ENCODE results near the gene CHPF2. TPM values are rescaled to one million over a fixed set of nuclear protein-coding genes. Genes with fewer than 3 reads are reported as not detected.

CHPF2 gene
- total RNA-seq, 2 donors from 2014 or later, result 36.2 to 42.7 TPM

DNA sequence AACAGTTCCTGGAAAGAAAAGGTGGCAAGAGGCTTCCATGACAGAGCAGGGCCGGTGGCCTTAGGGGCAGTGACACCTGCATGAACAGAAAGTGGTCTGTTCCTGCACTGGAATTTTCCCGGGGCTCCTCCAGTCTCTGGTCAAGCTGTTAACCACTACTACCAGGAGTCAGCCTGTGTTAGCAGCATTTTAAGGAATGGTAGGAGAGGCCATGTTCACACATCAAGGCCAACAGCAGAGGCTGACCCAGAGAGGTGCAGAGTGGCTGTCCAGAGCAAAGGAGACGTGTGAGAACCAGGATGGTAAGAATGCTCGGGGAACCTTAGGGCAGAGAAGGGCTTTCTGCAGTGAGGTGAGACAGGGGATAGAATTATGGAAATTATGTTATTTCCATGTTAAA lies 30.5 kb upstream of the CHPF2 start:
- H3K36me3 ChIP-seq, result no peaks in the 10 kb centered on the region
- no peaks in the 10 kb centered on the region for H3K4me1 ChIP-seq
- no peaks in the 10 kb centered on the region for H3K9me3 ChIP-seq
- H3K27me3 ChIP-seq, result no peaks in the 10 kb centered on the region
- no peak overlapping the region for H3K27ac ChIP-seq
- H3K9ac ChIP-seq (ENCODE audit: low read depth in 2 of 2, low read length in 2 of 2), result no peak overlapping the region
- TF ChIP-seq, protein P1, sequence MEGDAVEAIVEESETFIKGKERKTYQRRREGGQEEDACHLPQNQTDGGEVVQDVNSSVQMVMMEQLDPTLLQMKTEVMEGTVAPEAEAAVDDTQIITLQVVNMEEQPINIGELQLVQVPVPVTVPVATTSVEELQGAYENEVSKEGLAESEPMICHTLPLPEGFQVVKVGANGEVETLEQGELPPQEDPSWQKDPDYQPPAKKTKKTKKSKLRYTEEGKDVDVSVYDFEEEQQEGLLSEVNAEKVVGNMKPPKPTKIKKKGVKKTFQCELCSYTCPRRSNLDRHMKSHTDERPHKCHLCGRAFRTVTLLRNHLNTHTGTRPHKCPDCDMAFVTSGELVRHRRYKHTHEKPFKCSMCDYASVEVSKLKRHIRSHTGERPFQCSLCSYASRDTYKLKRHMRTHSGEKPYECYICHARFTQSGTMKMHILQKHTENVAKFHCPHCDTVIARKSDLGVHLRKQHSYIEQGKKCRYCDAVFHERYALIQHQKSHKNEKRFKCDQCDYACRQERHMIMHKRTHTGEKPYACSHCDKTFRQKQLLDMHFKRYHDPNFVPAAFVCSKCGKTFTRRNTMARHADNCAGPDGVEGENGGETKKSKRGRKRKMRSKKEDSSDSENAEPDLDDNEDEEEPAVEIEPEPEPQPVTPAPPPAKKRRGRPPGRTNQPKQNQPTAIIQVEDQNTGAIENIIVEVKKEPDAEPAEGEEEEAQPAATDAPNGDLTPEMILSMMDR (IDR thresholded peaks at IDR 0.05), result no peak
- intact Hi-C loops (cut with DNase I), result no loop called here
- DNase-seq, result no peak
- H3K4me3 ChIP-seq, result no peak overlapping the region

DNA sequence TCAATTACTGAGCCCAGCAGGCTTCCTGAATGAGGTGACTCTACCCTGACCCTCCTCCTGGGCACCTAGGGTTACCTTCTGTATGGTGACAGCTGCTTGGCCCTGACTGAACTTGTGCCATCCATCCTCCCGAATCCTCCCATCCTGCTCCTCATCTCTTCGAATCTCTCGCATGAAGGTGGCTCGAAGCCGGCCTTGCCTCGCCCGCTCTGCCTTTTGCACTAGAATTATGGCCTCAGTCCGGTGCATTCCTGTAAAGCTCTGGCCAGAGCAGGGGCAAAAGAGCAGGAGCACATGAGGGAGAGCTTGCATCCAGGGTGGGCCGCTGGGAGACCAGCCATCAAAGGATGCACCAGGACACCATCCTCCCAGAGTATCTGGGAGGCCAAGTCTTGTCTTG lies 29.4 kb upstream of the CHPF2 start:
- intact Hi-C loops (cut with DNase I), result no loop called here
- no peaks in the 10 kb centered on the region for H3K4me1 ChIP-seq
- H3K9me3 ChIP-seq, result no peaks in the 10 kb centered on the region
- no peaks in the 10 kb centered on the region for H3K36me3 ChIP-seq
- H3K27me3 ChIP-seq, result no peaks in the 10 kb centered on the region
- H3K9ac ChIP-seq (ENCODE audit: low read depth in 2 of 2, low read length in 2 of 2), result no peak overlapping the region
- H3K4me3 ChIP-seq, result no peak overlapping the region
- H3K27ac ChIP-seq, result no peak overlapping the region
- no peak for DNase-seq
- TF ChIP-seq, protein P1 (IDR thresholded peaks at IDR 0.05), result no peak

DNA sequence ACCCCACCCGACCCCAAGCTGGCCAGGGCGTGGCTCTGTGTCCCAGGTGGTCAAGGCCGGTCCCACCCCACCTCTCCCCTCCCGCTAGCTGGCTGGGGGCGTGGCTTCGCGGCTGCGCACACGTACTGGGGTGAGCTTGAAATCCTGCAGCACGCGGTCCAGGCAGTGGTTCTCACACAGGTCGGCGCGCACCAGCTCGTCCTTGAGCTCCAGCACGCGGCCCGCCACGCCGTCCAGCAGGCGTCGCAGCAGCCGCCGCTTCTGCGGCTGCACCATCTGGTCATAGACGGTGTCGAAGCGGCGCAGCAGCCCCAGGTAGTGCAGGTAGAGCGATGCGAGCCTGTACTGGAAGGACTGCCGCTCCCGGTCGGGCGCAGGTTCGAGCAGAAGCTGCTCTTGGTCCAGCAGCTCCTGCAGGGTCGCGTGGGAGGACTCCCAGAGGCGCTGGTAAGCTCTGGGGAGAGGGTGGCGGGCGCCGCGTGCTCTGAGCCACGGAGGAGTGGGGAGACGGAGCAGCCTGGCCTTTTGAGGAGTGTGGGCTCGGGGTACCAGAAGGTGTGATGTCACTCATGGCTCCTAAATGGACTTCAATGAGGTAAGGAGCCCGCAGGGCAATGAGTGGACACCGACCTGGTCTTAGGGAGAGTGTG lies 27.8 kb upstream of the CHPF2 start:
- Histone ChIP-seq H3K4me3 (no peak overlapping the region), H3K9me3 (no peaks in the 10 kb centered on the region), H3K9ac (ENCODE audit: low read depth in 2 of 2, low read length in 2 of 2) (no peak overlapping the region), H3K36me3 (no peaks in the 10 kb centered on the region), H3K4me1 (no peaks in the 10 kb centered on the region), H3K27ac (no peak overlapping the region), H3K27me3 (no peaks in the 10 kb centered on the region)
- TF ChIP-seq, protein P1 (IDR thresholded peaks at IDR 0.05), result no peak
- DNase-seq, result no peak
- intact Hi-C loops (cut with DNase I), result no loop called here

DNA sequence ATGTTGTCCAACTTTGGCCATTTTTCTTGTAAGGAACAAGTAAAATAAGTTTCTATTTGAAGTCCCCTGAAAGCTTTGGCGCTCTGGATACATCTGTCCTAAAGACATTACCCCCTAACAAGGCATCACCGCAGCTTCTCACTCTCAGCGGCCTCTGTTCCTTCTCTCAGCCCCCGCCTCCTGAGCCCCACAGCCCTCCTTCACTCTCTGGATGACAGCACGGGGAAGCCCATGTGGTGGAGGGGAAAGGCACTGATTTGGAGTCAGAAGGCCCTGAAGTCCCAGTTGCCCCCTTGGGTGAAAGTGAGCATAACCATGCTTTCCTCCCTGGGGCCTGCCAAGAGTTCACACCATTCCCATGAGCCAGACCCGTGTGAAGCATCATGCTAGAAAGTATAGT lies 26.6 kb upstream of the CHPF2 start:
- DNase-seq, result no peak
- intact Hi-C loops (cut with DNase I), result no loop called here
- no peaks in the 10 kb centered on the region for H3K27me3 ChIP-seq
- no peaks in the 10 kb centered on the region for H3K9me3 ChIP-seq
- H3K36me3 ChIP-seq, result no peaks in the 10 kb centered on the region
- TF ChIP-seq, protein P1 (IDR thresholded peaks at IDR 0.05), result no peak
- no peak overlapping the region for H3K9ac ChIP-seq (ENCODE audit: low read depth in 2 of 2, low read length in 2 of 2)
- no peaks in the 10 kb centered on the region for H3K4me1 ChIP-seq
- H3K27ac ChIP-seq, result no peak overlapping the region
- H3K4me3 ChIP-seq, result no peak overlapping the region

DNA sequence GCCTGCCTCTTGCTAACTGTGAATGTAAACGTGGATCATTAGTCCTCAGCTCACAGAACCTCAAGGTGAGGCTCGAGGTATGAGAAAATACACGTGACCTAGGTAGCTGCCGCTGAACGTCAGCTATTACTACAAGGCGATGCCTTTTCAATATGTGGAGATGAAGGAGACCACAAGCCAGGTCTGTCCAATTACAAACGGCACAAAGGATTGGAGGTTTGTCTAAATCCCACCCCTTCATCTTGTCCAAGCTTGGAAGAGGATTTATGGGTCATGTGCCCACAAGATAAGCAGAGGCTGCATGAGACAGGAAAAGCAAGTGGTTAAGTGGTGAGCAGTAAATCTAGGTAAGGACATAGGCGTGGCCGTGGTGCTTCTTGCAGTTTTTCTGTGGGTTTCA lies 25.4 kb upstream of the CHPF2 start:
- H3K4me3 ChIP-seq, result no peak overlapping the region
- no peaks in the 10 kb centered on the region for H3K9me3 ChIP-seq
- H3K36me3 ChIP-seq, result no peaks in the 10 kb centered on the region
- H3K9ac ChIP-seq (ENCODE audit: low read depth in 2 of 2, low read length in 2 of 2), result no peak overlapping the region
- TF ChIP-seq, protein P1 (IDR thresholded peaks at IDR 0.05), result no peak
- no peak for DNase-seq
- no peaks in the 10 kb centered on the region for H3K4me1 ChIP-seq
- H3K27ac ChIP-seq, result no peak overlapping the region
- H3K27me3 ChIP-seq, result no peaks in the 10 kb centered on the region
- intact Hi-C loops (cut with DNase I), result no loop called here

Data from colonic mucosa (tissue), 4 donors.